NT2/D1 (cell line): ENCODE measurements around the gene CARD11.

ENCODE experiments used
- SUZ12 ChIP-seq: IDR thresholded peaks from 2 replicates; pipeline ENCODE4 v1.6.1; 2011; ENCODE audit not compliant: insufficient read length, insufficient read depth; ENCODE audit errors: extremely low read depth
- YY1 ChIP-seq: IDR thresholded peaks from 2 replicates; pipeline ENCODE4 v1.6.1; 2011; ENCODE audit not compliant: insufficient read length, insufficient read depth
- ZNF274 ChIP-seq: IDR thresholded peaks from 2 replicates; pipeline ENCODE4 v1.6.1; 2011; ENCODE audit warnings: mild to moderate bottlenecking, low read depth, low read length

DNA sequence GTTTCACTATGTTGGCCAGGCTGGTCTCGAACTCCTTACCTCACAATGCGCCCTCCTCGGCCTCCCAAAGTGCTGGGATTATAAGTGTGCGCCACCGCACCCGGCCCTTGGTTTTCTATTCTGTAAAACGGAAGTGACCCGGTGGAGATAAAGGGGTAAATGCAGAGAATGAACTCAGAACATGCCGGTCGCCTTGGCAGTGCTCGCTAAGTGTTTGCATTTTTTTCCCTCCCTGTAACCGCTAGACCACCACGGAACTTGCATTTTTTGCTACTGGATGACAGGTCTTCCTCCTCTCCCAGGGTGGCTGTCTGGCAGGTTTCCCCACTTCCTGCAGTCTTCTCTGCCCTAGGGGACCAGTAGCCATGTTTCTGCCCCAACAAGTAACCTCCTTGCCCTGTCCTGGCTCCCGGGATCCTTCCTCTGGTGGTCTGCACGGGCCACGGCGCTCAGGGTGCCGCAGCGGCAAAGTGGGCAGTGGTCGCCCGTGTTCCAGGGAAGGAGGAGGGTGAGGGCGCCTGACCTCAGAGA, 180.8 kb downstream of the CARD11 start:
- no peak for TF ChIP-seq ZNF274
- TF ChIP-seq SUZ12 = no peak
- TF ChIP-seq YY1 = no peak
